HPDE6-E6E7 (cell line): ENCODE data around the gene MYO10.
"Not testable (repeated sequence)": the region's sequence is repeated elsewhere in the genome, so short reads cannot be mapped to it uniquely, and the experiment has no call there.

Experiments
- DNase-seq: peaks from one replicate; pipeline ENCODE4 v3.0.0; 2011; ENCODE audit warnings: missing footprints; ENCODE audit errors: extremely low spot score

Gene MYO10

GRCh38 chr5:16669776-16670175 is 266.3 kb downstream of the MYO10 start:
- DNase-seq, result no peak

GRCh38 chr5:16668631-16669030 is 267.5 kb downstream of the MYO10 start:
- no peak for DNase-seq

GRCh38 chr5:16668194-16668593 is 267.9 kb downstream of the MYO10 start:
- DNase-seq, result no peak

- DNase-seq, result no peak
These were observed 269.1 kb downstream of the MYO10 start for GRCh38 chr5:16666883-16667398.

GRCh38 chr5:16666130-16666882 is 269.8 kb downstream of the MYO10 start:
- no peak for DNase-seq

- no peak for DNase-seq
These were observed 270.5 kb downstream of the MYO10 start for GRCh38 chr5:16665601-16666000.

- DNase-seq, result no peak
These were observed 271.7 kb downstream of the MYO10 start for GRCh38 chr5:16664368-16664767.

- DNase-seq, result no peak
These were observed 272.2 kb downstream of the MYO10 start for GRCh38 chr5:16663840-16664239.

- DNase-seq, result no peak
These were observed 274.4 kb downstream of the MYO10 start for GRCh38 chr5:16661713-16662112.

GRCh38 chr5:16660982-16661381 is 275.1 kb downstream of the MYO10 start:
- no peak for DNase-seq

GRCh38 chr5:16659536-16659935 is 276.6 kb downstream of the MYO10 start:
- DNase-seq, result no peak

GRCh38 chr5:16656561-16657191 is 279.4 kb downstream of the MYO10 start:
- no peak for DNase-seq

- no peak for DNase-seq
These were observed 281.3 kb downstream of the MYO10 start for GRCh38 chr5:16654647-16655334.

GRCh38 chr5:16648739-16649138 is 287.3 kb downstream of the MYO10 start:
- DNase-seq, result not testable (repeated sequence)

GRCh38 chr5:16644301-16644889 is 291.7 kb downstream of the MYO10 start:
- no peak for DNase-seq

GRCh38 chr5:16642867-16643266 is 293.2 kb downstream of the MYO10 start:
- no peak for DNase-seq

- no peak for DNase-seq
These were observed 296.9 kb downstream of the MYO10 start for GRCh38 chr5:16639206-16639605.

GRCh38 chr5:16628376-16628775 is 307.7 kb downstream of the MYO10 start:
- DNase-seq, result no peak

GRCh38 chr5:16626696-16627264 is 309.3 kb downstream of the MYO10 start:
- no peak for DNase-seq

GRCh38 chr5:16625096-16625495 is 311.0 kb downstream of the MYO10 start:
- DNase-seq, result no peak

GRCh38 chr5:16619136-16619535 is 317.0 kb downstream of the MYO10 start:
- DNase-seq, result no peak
